Heart left ventricle (tissue), 13 donors: ENCODE data around the gene KCNMA1.

Experiments used
- CTCF ChIP-seq, 12 donors: fragments of 200-600 bp; sonication (generic) in 4 of 12; IDR thresholded peaks; one replicate each; pipeline versions ENCODE4 v1.5.0 to v1.8.0; 2018 to 2022; ENCODE audit warnings: antibody characterized with exemption in 12 of 12, mild to moderate bottlenecking in 5 of 12
- POLR2A ChIP-seq, 2 donors: fragments of 450-650 bp; IDR thresholded peaks; one replicate each; pipeline ENCODE4 v1.6.1; 2017; ENCODE audit warnings: antibody characterized with exemption in 2 of 2, mild to moderate bottlenecking in 2 of 2, moderate library complexity in 2 of 2
- donor health status: ischemic (EF 13 %, LVEDD 7.1; RV severe dilation, severe dysfunction).
- donor health status: DM: no; HTN: yes; CAD: no.
- donor health status: DM: no; HTN: no; CAD: no.
- donor health status: ischemic (EF 25% LVEDD 6.9; RV normal size, moderate dysfunction).
- donor health status: ischemic (EF 25% LVEDD 5.7; RV mildly dilated, moderate dysfunction).
- donor health status: ischemic (EF 35%, LVEDD 5.7; RV mildly dilated, moderate dysfunction).
- donor health status: nonischemic (EF 11% LVEDD 7.7; RV severe dilation, severe dysfunction).
- donor health status: DM: yes; HTN: yes; CAD: no.
- donor health status: PGD.
- donor health status: ischemic (EF 29% LVEDD 5.4; RV normal size, mild dysfunction).
- donor health status: nonischemic (EF 23%, LVEDD 6.1; RV moderate dilation, normal function).

GRCh38 chr10:77189075-77189474, 448.5 kb downstream of the KCNMA1 start:
- no peak for TF ChIP-seq CTCF (IDR thresholded peaks at IDR 0.05)
- TF ChIP-seq POLR2A (IDR thresholded peaks at IDR 0.05): no peak
